PC-9 (cell line): ENCODE measurements around the gene ZNF653. TPM values are rescaled to one million over a fixed set of nuclear protein-coding genes. Genes with fewer than 3 reads are reported as not detected.
"Not testable (repeated sequence)": the region's sequence is repeated elsewhere in the genome, so short reads cannot be mapped to it uniquely, and the experiment has no call there.

Experiments used
- BruUV-seq: library from RNA; stranded (reverse); fragments of 400-500 nt; replicated peaks from 2 replicates; lab custom pipeline; 2021; lab: Mats Ljungman, UMichigan
- CTCF ChIA-PET: fragments of 300-600 bp; sonication (Branson Sonifier 250); formaldehyde crosslinking; loops from one replicate; lab custom pipeline; 2022; ENCODE audit warnings: antibody characterized with exemption; lab: Charles Lee
- POLR2A ChIA-PET: fragments of 300-600 bp; sonication (Branson Sonifier 250); formaldehyde crosslinking; loops from one replicate; lab custom pipeline; 2022; ENCODE audit warnings: antibody characterized with exemption; ENCODE audit not compliant: unreplicated experiment; lab: Charles Lee
- DNase-seq, 2 experiments: peaks; one replicate each; pipeline versions ENCODE4 v3.0.0 to v3.0.0-alpha.2; 2015 to 2022; ENCODE audit warnings: mixed read lengths in 1 of 2
- H2AFZ ChIP-seq: fragments of 200-600 bp; sonication (generic); 2 replicates; pipeline ENCODE4 v1.8.1; 2017; ENCODE audit warnings: antibody characterized with exemption
- H3F3A ChIP-seq: fragments of 200-600 bp; sonication (generic); 2 replicates; pipeline ENCODE4 v1.8.1; 2017; ENCODE audit warnings: antibody characterized with exemption, mild to moderate bottlenecking, low read depth; ENCODE audit not compliant: insufficient read depth
- H3K27ac ChIP-seq: fragments of 200-600 bp; sonication (generic); 2 replicates; pipeline ENCODE4 v1.6.1; 2016; ENCODE audit warnings: mixed run types
- H3K27me3 ChIP-seq: fragments of 200-600 bp; sonication (generic); 2 replicates; pipeline ENCODE4 v1.6.1; 2016; ENCODE audit warnings: low read depth, mixed run types; ENCODE audit not compliant: insufficient read depth
- H3K36me3 ChIP-seq: fragments of 200-600 bp; sonication (generic); 2 replicates; pipeline ENCODE4 v1.6.1; 2016; ENCODE audit warnings: low read depth, mixed run types
- H3K4me1 ChIP-seq: fragments of 200-600 bp; sonication (generic); replicated peaks from 2 replicates; pipeline ENCODE4 v1.6.1; 2016; ENCODE audit warnings: mixed run types; ENCODE audit not compliant: insufficient read depth
- H3K4me2 ChIP-seq: fragments of 200-600 bp; sonication (generic); 2 replicates; pipeline ENCODE4 v1.6.1; 2017; ENCODE audit warnings: mixed run types
- H3K4me3 ChIP-seq: fragments of 200-600 bp; sonication (generic); 2 replicates; pipeline ENCODE4 v1.6.1; 2016; ENCODE audit warnings: mixed run types
- H3K79me2 ChIP-seq: fragments of 200-600 bp; sonication (generic); 2 replicates; pipeline ENCODE4 v1.6.1; 2017; ENCODE audit warnings: low read depth, mixed run types
- H3K9me2 ChIP-seq: fragments of 200-600 bp; sonication (generic); 2 replicates; pipeline ENCODE4 v1.8.1; 2017; ENCODE audit warnings: mild to moderate bottlenecking; ENCODE audit not compliant: insufficient read depth
- H3K9me3 ChIP-seq: fragments of 200-600 bp; sonication (generic); 2 replicates; pipeline ENCODE4 v1.8.1; 2016; ENCODE audit warnings: low read depth; ENCODE audit not compliant: insufficient read depth
- H4K20me1 ChIP-seq: fragments of 200-600 bp; sonication (generic); 2 replicates; pipeline ENCODE4 v1.8.1; 2017; ENCODE audit not compliant: insufficient read depth
- CTCF ChIP-seq: fragments of 200-600 bp; sonication (generic); conservative IDR thresholded peaks from 2 replicates; pipeline ENCODE4 v1.6.1; 2017; ENCODE audit warnings: mixed run types, antibody characterized with exemption, mild to moderate bottlenecking, moderate library complexity
- EZH2 ChIP-seq: fragments of 200-600 bp; sonication (generic); IDR thresholded peaks from 2 replicates; pipeline ENCODE4 v1.8.0; 2017; ENCODE audit warnings: antibody characterized with exemption, low read depth
- intact Hi-C: fragments of 100-400 bp; cut with micrococcal nuclease; formaldehyde crosslinking; loops from one replicate; pipeline ENCODE4 v1.10.0; 2022; ENCODE audit not compliant: unreplicated experiment
- total RNA-seq: library from RNA; stranded (reverse); gene quantifications from 2 replicates; pipeline ENCODE4 v1.2.3, GENCODE V29; 2021

The ZNF653 gene
- total RNA-seq, 1 experiment from 2014 or later, result 13.4 TPM

GRCh38 chr19:11478167-11479089 lies 27.2 kb downstream of the ZNF653 start:
- Histone ChIP-seq H4K20me1 (0 out of 2 replicates have a peak, but pooled peaks cover 3% of the 10 kb centered on the region), H3K9me3 (no peaks in the 10 kb centered on the region), H3F3A (peaks cover 29% of the 10 kb centered on the region), H3K4me1 (no peaks in the 10 kb centered on the region), H2AFZ (no peak overlapping the region), H3K27me3 (no peaks in the 10 kb centered on the region), H3K4me2 (no peak overlapping the region), H3K4me3 (no peak overlapping the region), H3K9me2 (no peaks in the 10 kb centered on the region), H3K79me2 (no peaks in the 10 kb centered on the region), H3K36me3 (no peaks in the 10 kb centered on the region), H3K27ac (no peak overlapping the region)
- CTCF ChIA-PET, result no interaction called here
- BruUV-seq, result no TSS peak
- POLR2A ChIA-PET, result no interaction called here
- no peak for TF ChIP-seq CTCF
- no peak for TF ChIP-seq EZH2
- intact Hi-C loops, result loop anchor here (5.0 kb wide), 1 partner anchor 96 kb away; the partner anchor contains the start of gene EPOR
- DNase-seq, result no peak

GRCh38 chr19:11475861-11476260 lies 29.8 kb downstream of the ZNF653 start:
- POLR2A ChIA-PET, result no interaction called here
- no TSS peak for BruUV-seq
- CTCF ChIA-PET, result no interaction called here

GRCh38 chr19:11475343-11475742 lies 30.3 kb downstream of the ZNF653 start:
- H3K9me3 ChIP-seq, BruUV-seq, H3K4me1 ChIP-seq, H3K27me3 ChIP-seq, POLR2A ChIA-PET, CTCF ChIA-PET, H3K9me2 ChIP-seq, H3K36me3 ChIP-seq, H3K4me2 ChIP-seq, H3K4me3 ChIP-seq, DNase-seq, H3K79me2 ChIP-seq, H2AFZ ChIP-seq, H4K20me1 ChIP-seq, H3K27ac ChIP-seq: not testable (repeated sequence)
- intact Hi-C loops, result loop anchor here (5.0 kb wide), 1 partner anchor 93 kb away; the partner anchor contains the start of gene EPOR
- H3F3A ChIP-seq, result peaks cover 18% of the 10 kb centered on the region

More at GRCh38 chr19:11475861-11476260, 29.8 kb downstream of the ZNF653 start:
- Histone ChIP-seq H3K9me2 (no peaks in the 10 kb centered on the region), H3K4me1 (no peaks in the 10 kb centered on the region), H3K79me2 (no peaks in the 10 kb centered on the region), H3K27ac (no peak overlapping the region), H2AFZ (no peak overlapping the region), H4K20me1 (no peaks in the 10 kb centered on the region), H3K27me3 (no peaks in the 10 kb centered on the region), H3K4me3 (no peak overlapping the region), H3F3A (peaks cover 18% of the 10 kb centered on the region), H3K36me3 (no peaks in the 10 kb centered on the region), H3K4me2 (no peak overlapping the region), H3K9me3 (no peaks in the 10 kb centered on the region)
- DNase-seq, result no peak
- intact Hi-C loops, result loop anchor here (5.0 kb wide), 1 partner anchor 94 kb away; the partner anchor contains the start of gene EPOR
- TF ChIP-seq EZH2 (no peak), CTCF (no peak)
